Neural progenitor cell (in vitro differentiated cells): ENCODE measurements around the gene ZNF276.

ENCODE experiments used
- EZH2 ChIP-seq: fragments of 200-600 bp; sonication (generic); IDR thresholded peaks from 2 replicates; pipeline ENCODE4 v1.6.1; 2017; ENCODE audit warnings: antibody characterized with exemption, mild to moderate bottlenecking, moderate library complexity
- EZH2phosphoT487 ChIP-seq: fragments of 200-600 bp; sonication (generic); IDR thresholded peaks from 2 replicates; pipeline ENCODE4 v1.6.1; 2017; ENCODE audit warnings: antibody characterized with exemption
- TF ChIP-seq, protein P1 (sequence below): fragments of 200-600 bp; sonication (generic); IDR thresholded peaks from 2 replicates; pipeline ENCODE4 v1.5.1; 2017; ENCODE audit warnings: antibody characterized with exemption, mild to moderate bottlenecking

DNA sequence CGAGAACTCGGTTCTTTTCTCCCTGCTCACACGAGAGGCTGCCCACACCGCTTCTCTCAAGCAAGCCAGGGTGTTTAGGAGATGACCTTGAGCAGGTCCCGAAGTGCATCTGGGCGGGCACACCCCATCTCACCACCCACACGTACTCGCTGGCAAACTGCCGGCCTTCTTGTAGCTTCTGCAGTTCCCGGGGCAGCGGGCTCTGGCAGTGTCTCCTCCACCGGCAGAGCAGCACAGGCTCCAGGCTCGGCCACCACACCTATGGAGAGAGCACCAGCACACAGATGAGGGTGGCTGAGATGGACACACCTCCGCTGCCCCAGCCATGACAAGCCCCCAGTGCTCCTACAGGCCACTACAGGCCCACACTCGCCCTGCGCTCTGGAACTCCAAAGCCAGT, 23.5 kb downstream of the ZNF276 start:
- TF ChIP-seq, protein P1, sequence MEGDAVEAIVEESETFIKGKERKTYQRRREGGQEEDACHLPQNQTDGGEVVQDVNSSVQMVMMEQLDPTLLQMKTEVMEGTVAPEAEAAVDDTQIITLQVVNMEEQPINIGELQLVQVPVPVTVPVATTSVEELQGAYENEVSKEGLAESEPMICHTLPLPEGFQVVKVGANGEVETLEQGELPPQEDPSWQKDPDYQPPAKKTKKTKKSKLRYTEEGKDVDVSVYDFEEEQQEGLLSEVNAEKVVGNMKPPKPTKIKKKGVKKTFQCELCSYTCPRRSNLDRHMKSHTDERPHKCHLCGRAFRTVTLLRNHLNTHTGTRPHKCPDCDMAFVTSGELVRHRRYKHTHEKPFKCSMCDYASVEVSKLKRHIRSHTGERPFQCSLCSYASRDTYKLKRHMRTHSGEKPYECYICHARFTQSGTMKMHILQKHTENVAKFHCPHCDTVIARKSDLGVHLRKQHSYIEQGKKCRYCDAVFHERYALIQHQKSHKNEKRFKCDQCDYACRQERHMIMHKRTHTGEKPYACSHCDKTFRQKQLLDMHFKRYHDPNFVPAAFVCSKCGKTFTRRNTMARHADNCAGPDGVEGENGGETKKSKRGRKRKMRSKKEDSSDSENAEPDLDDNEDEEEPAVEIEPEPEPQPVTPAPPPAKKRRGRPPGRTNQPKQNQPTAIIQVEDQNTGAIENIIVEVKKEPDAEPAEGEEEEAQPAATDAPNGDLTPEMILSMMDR = no peak
- TF ChIP-seq EZH2 (no peak), EZH2phosphoT487 (no peak)
